HUES6 (cell line): ENCODE results near the gene CD80.
"Not testable (repeated sequence)": the region's sequence is repeated elsewhere in the genome, so short reads cannot be mapped to it uniquely, and the experiment has no call there.

Source experiments
- H3K27ac ChIP-seq: 2 replicates; pipeline ENCODE4 v1.7.0; 2013; ENCODE audit warnings: low read depth, mild to moderate bottlenecking, low read length, inconsistent platforms
- H3K27me3 ChIP-seq: 2 replicates; pipeline ENCODE4 v1.6.1; 2013; ENCODE audit warnings: low read length; ENCODE audit not compliant: control insufficient read depth, insufficient read depth
- H3K36me3 ChIP-seq: 2 replicates; pipeline ENCODE4 v1.6.1; 2013; ENCODE audit warnings: low read length; ENCODE audit not compliant: control insufficient read depth, insufficient read depth
- H3K4me1 ChIP-seq: 2 replicates; pipeline ENCODE4 v1.6.1; 2013; ENCODE audit warnings: low read length; ENCODE audit not compliant: control insufficient read depth, insufficient read depth
- H3K4me3 ChIP-seq: 2 replicates; pipeline ENCODE4 v1.5.1; 2013; ENCODE audit warnings: low read depth, low read length
- H3K9ac ChIP-seq: one replicate; pipeline ENCODE4 v1.6.1; 2013; ENCODE audit warnings: mild to moderate bottlenecking, low read length
- H3K9me3 ChIP-seq: 2 replicates; pipeline ENCODE4 v1.6.1; 2013; ENCODE audit warnings: low read depth, low read length; ENCODE audit not compliant: control insufficient read depth, insufficient read depth

Gene CD80

DNA sequence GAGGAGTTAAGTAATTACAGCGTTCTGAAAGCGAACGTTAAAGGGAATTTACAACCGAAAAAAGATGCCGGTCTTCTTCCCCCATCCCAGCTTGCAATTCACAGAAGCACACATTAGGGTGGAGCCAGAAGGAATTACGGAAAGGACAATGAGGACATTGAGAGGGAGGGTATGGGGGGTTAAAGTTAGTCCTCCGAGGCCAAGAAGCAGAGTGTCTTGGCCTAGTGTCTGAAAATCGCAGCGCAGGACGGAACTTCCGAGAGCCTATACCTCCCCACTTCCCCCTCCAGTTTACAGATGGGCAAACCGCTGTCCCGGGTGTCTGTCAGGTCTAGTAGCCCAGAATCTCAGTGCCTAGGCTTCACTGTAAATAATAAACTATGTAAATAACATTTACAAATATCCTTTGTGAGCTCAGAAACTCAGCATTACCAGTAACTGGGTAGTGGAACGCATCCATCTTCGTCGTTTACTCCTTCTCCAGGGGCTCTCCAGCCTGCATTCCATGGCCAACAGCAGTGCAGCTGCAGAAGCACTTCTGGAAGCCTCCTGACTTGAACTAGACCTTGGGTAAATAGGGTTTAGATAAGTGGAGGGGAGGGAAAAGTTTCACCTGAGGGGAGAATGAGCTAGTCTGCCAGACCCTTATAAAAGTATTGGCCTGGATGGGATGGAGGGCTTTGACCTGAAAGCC is 20.8 kb upstream of the CD80 start:
- H3K4me1 ChIP-seq, result peaks cover 6% of the 10 kb centered on the region
- H3K9ac ChIP-seq, result peak overlapping the region; percentile 82
- no peaks in the 10 kb centered on the region for H3K9me3 ChIP-seq
- H3K36me3 ChIP-seq, result no peaks in the 10 kb centered on the region
- peaks cover 18% of the 10 kb centered on the region for H3K27me3 ChIP-seq
- peak overlapping the region; percentile 82 for H3K4me3 ChIP-seq
- H3K27ac ChIP-seq, result peak overlapping the region; percentile 64; the same call in 1 of the 2 replicates

GRCh38 chr3:119579366-119580066 is 20.1 kb upstream of the CD80 start, which contains the start of gene ADPRH:
Gene ADPRH, plus strand, starts transcription at chr3:119579492. Its CDS starts 2,678 bp downstream, at chr3:119582170.
- Histone ChIP-seq H3K27ac (peak within 1 kb of the TSS; percentile 64; the same call in 1 of the 2 replicates), H3K27me3 (peaks cover 18% of the 10 kb centered on the region), H3K4me1 (peaks cover 6% of the 10 kb centered on the region), H3K9me3 (no peaks in the 10 kb centered on the region), H3K9ac (peak within 1 kb of the TSS; percentile 83), H3K4me3 (peak within 1 kb of the TSS; percentile 82), H3K36me3 (no peaks in the 10 kb centered on the region)

DNA sequence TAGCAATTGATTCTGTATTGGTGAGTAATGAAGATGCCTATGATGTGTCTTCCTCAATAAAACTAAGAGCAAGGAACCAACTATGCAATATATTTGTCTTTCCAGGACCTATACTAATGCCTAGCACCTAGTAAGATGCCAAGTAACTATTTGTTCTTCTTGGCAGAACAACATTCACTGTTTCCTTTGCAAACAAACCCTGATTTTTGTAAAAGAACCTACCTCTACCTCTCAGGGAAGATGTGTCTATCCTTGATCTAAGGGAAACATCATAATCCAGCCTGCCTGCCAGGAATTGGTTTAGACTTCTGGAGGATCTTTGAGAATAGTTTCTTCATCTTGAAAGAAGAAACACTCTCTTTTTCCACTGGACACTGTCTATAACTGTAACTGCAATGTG is 16.1 kb upstream of the CD80 start:
- peaks cover 6% of the 10 kb centered on the region for H3K4me1 ChIP-seq
- no peaks in the 10 kb centered on the region for H3K9me3 ChIP-seq
- H3K4me3 ChIP-seq, result no peak overlapping the region
- no peak overlapping the region for H3K9ac ChIP-seq
- H3K27ac ChIP-seq, result no peak overlapping the region
- H3K36me3 ChIP-seq, result no peaks in the 10 kb centered on the region
- peaks cover 18% of the 10 kb centered on the region for H3K27me3 ChIP-seq

- Histone ChIP-seq H3K27ac (no peak overlapping the region), H3K4me1 (no peaks in the 10 kb centered on the region), H3K27me3 (no peaks in the 10 kb centered on the region), H3K36me3 (no peaks in the 10 kb centered on the region), H3K9me3 (no peaks in the 10 kb centered on the region), H3K4me3 (no peak overlapping the region), H3K9ac (no peak overlapping the region)
Measured at GRCh38 chr3:119571688-119572087, 12.3 kb upstream of the CD80 start.

- Histone ChIP-seq H3K27me3 (no peaks in the 10 kb centered on the region), H3K4me1 (no peaks in the 10 kb centered on the region), H3K9ac (no peak overlapping the region), H3K36me3 (no peaks in the 10 kb centered on the region), H3K9me3 (no peaks in the 10 kb centered on the region), H3K27ac (no peak overlapping the region), H3K4me3 (no peak overlapping the region)
Measured at GRCh38 chr3:119571230-119571629, 11.8 kb upstream of the CD80 start.

GRCh38 chr3:119570229-119570628 is 10.8 kb upstream of the CD80 start:
- Histone ChIP-seq H3K4me3 (no peak overlapping the region), H3K27me3 (no peaks in the 10 kb centered on the region), H3K4me1 (no peaks in the 10 kb centered on the region), H3K9me3 (no peaks in the 10 kb centered on the region), H3K9ac (no peak overlapping the region), H3K27ac (no peak overlapping the region), H3K36me3 (no peaks in the 10 kb centered on the region)

DNA sequence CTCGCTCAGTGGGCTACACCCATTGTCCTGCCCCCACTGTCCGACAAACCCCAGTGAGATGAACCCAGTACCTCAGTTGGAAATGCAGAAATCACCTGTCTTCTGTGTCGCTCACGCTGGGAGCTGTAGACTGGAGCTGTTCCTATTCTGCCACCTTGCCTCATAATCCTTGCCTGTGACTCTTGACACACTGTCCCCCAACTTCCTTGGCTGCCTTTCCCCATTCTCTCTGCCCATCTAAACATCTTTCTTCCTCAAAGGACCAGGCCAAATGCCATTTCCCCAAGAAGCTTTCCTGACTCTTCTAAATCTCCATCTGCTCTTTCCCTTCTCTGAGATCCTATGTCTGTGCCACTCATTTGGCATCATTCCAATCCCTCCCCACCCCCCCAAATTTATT is 9.7 kb upstream of the CD80 start:
- H3K9me3 ChIP-seq, result no peaks in the 10 kb centered on the region
- no peaks in the 10 kb centered on the region for H3K27me3 ChIP-seq
- H3K27ac ChIP-seq, result no peak overlapping the region
- H3K4me1 ChIP-seq, result no peaks in the 10 kb centered on the region
- H3K4me3 ChIP-seq, result no peak overlapping the region
- H3K9ac ChIP-seq, result no peak overlapping the region
- no peaks in the 10 kb centered on the region for H3K36me3 ChIP-seq

DNA sequence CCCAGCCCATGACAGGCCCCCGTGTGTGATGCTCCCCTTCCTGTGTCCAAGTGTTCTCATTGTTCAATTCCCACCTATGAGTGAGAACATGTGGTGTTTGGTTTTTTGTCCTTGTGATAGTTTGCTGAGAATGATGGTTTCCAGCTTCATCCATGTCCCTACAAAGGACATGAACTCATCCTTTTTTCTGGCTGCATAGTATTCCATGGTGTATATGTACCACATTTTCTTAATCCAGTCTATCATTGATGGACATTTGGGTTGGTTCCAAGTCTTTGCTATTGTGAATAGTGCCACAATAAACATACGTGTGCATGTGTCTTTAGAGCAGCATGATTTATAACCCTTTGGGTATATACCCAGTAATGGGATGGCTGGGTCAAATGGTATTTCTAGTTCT is 3.9 kb upstream of the CD80 start:
- H3K9ac ChIP-seq, H3K9me3 ChIP-seq, H3K4me3 ChIP-seq, H3K36me3 ChIP-seq, H3K27me3 ChIP-seq, H3K4me1 ChIP-seq, H3K27ac ChIP-seq: not testable (repeated sequence)

DNA sequence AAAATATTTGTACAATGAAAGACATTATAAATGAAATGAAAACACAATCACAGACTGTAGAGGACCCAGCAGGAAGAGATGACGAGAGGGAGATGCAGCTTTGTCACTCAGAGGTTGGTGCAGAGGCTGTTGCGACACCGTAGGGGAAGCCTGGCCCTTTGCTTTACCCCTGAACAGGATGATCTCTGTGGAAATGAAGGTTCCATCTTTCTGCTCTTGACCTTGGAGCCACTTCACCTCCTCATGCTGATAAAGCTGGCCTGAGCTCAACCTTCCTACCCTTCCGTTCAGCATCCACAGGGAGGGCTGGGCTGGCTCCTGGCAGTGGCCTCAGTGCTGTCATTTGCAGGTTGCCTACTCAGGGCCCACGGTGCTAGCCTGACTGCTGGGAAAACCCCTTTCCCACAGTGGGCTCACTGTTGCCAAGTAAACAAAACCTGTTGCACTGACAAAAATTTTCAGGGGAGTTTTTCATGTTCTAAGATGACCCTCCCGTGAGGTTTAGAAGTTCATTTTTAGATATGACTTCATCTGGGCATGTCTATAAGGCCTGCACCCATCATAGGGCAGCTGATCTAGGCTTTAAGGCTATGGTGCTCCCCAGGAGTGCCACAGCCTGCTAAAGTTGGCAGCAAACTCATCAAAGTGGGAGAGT is 3.0 kb upstream of the CD80 start:
- 0 out of 2 replicates have a peak, but pooled peaks cover 5% of the 10 kb centered on the region for H3K4me1 ChIP-seq
- no peak overlapping the region for H3K4me3 ChIP-seq
- no peaks in the 10 kb centered on the region for H3K36me3 ChIP-seq
- no peaks in the 10 kb centered on the region for H3K27me3 ChIP-seq
- no peaks in the 10 kb centered on the region for H3K9me3 ChIP-seq
- no peak overlapping the region for H3K27ac ChIP-seq
- no peak overlapping the region for H3K9ac ChIP-seq

DNA sequence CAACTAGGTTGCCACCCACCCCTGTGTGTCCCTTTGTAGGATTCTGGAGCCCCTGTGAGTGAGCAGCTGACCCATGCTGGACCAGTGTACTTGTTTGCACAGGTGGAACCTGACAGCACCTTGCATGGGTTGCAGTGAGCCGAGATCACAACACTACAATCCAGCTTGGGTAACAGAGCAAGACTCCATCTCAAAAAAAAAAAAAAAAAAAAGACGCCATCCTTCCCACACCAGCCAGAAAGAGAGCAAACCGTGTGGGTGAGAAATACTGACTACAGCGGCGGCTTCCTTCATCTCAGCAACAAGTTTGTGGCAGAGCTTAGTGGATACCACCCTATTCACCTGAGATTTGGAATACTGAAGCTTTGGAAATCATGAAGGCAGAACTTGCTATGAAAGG is 746 bp upstream of the CD80 start:
- Histone ChIP-seq H3K9ac (no peak overlapping the region), H3K27me3 (no peaks in the 10 kb centered on the region), H3K27ac (no peak overlapping the region), H3K9me3 (no peaks in the 10 kb centered on the region), H3K4me1 (0 out of 2 replicates have a peak, but pooled peaks cover 5% of the 10 kb centered on the region), H3K4me3 (no peak overlapping the region), H3K36me3 (no peaks in the 10 kb centered on the region)
